Measurements from ENCODE around the gene NRARP.

Gene NRARP

DNA sequence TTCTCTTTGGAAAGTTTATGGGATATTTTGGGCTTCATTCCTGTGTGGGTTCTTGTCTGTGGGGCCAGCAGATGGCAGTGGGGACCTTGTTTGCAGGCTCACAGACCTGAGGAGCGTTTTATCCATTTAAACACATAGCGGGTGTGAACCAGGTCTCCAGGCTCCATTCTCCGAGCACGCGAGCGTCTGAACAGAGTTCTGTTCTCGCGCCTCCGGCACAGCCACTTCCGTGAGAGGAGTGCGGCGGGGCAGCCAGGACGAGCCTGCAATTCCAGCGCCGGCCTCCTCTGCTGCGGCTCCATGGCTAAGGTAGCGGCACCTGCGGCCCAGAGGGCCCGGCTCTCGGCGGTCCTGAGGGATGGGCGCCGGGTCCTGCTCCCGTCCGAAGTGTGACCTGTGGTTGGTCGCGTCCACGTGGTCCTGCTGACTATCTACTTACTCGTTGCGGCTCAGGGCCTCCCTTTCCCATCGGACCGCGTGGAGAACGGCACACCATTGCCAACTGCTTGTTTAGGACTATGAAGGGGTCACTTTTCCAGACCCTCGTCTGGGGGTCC lies 7.3 kb downstream of the NRARP start:
- no peak overlapping the region for H3K4me3 ChIP-seq (ENCODE audit: low read depth, low read length)
- H3K36me3 ChIP-seq (ENCODE audit: control insufficient read depth in 2 of 2, insufficient read depth in 1 of 2, low read length in 2 of 2) = no peaks in the 10 kb centered on the region
- ChIA-PET CTCF (interaction anchor here (0.6 to 1.4 kb wide), 9 partner anchors 12 to 312 kb away, joined by 3 to 5 read pairs (median 3); no protein-coding TSS in a partner anchor), POLR2A (interaction anchor here (1.5 kb wide), 1 partner anchor 10 kb away, joined by 3 read pairs; no protein-coding TSS in a partner anchor)
- peak; percentile 21; the same call in 1 of the 2 replicates for TF ChIP-seq ZNF654 (tag by site-specific recombination; IDR thresholded peaks at IDR 0.05; ENCODE audit: low read depth)
- TF ChIP-seq ZNF837 (tag by site-specific recombination; IDR thresholded peaks at IDR 0.05) = no peak
- peak; percentile 65 for TF ChIP-seq SETDB1 (IDR thresholded peaks at IDR 0.05; ENCODE audit: insufficient read length, low read length)
- H3K9me3 ChIP-seq (ENCODE audit: control insufficient read depth, insufficient read depth, low read depth, low read length) = no peaks in the 10 kb centered on the region
- H3K27ac ChIP-seq (ENCODE audit: extremely low read depth, low read depth, low read length) = no peak overlapping the region
- H3K4me1 ChIP-seq (ENCODE audit: control insufficient read depth, insufficient read depth, low read length) = peaks cover 6% of the 10 kb centered on the region

GRCh38 chr9:137294091-137294680 lies 7.9 kb downstream of the NRARP start:
- H3K36me3 ChIP-seq (ENCODE audit: control insufficient read depth in 2 of 2, insufficient read depth in 1 of 2, low read length in 2 of 2) = no peaks in the 10 kb centered on the region
- H3K9me3 ChIP-seq (ENCODE audit: control insufficient read depth, insufficient read depth, low read depth, low read length) = no peaks in the 10 kb centered on the region
- CTCF ChIA-PET = interaction anchor here (0.9 to 1.4 kb wide), 9 partner anchors 47 to 265 kb away, joined by 3 to 5 read pairs (median 3); no protein-coding TSS in a partner anchor
- POLR2A ChIA-PET = interaction anchor here (0.6 to 2.1 kb wide), 4 partner anchors 8 to 165 kb away, joined by 3 to 8 read pairs (median 6); partner anchors contain the start of genes NRARP and NSMF
- peaks cover 5% of the 10 kb centered on the region for H3K4me1 ChIP-seq (ENCODE audit: control insufficient read depth, insufficient read depth, low read length)
- H3K27ac ChIP-seq (ENCODE audit: extremely low read depth, low read depth, low read length) = no peak overlapping the region
- no peak overlapping the region for H3K4me3 ChIP-seq (ENCODE audit: low read depth, low read length)
- TF ChIP-seq, protein P1, sequence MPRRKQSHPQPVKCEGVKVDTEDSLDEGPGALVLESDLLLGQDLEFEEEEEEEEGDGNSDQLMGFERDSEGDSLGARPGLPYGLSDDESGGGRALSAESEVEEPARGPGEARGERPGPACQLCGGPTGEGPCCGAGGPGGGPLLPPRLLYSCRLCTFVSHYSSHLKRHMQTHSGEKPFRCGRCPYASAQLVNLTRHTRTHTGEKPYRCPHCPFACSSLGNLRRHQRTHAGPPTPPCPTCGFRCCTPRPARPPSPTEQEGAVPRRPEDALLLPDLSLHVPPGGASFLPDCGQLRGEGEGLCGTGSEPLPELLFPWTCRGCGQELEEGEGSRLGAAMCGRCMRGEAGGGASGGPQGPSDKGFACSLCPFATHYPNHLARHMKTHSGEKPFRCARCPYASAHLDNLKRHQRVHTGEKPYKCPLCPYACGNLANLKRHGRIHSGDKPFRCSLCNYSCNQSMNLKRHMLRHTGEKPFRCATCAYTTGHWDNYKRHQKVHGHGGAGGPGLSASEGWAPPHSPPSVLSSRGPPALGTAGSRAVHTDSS (tag by site-specific recombination; IDR thresholded peaks at IDR 0.05) = no peak; the same call in 1 of the 2 replicates
- no peak for TF ChIP-seq SALL2 (tag by site-specific recombination; IDR thresholded peaks at IDR 0.05; ENCODE audit: borderline replicate concordance)
- peak; percentile 13 for TF ChIP-seq ZNF529 (tag by site-specific recombination; IDR thresholded peaks at IDR 0.05; ENCODE audit: insufficient replicate concordance)
- no peak for TF ChIP-seq ZNF837 (tag by site-specific recombination; IDR thresholded peaks at IDR 0.05)
- TF ChIP-seq, protein P2, sequence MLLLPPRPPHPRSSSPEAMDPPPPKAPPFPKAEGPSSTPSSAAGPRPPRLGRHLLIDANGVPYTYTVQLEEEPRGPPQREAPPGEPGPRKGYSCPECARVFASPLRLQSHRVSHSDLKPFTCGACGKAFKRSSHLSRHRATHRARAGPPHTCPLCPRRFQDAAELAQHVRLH (tag by site-specific recombination; IDR thresholded peaks at IDR 0.05) = peak; percentile 87
- TF ChIP-seq ATF2 (tag by site-specific recombination; IDR thresholded peaks at IDR 0.05; ENCODE audit: low read depth) = 0 out of 2 replicates have a peak, but pooled peaks have one; percentile 28
- TF ChIP-seq ZBTB17 (tag by site-specific recombination; IDR thresholded peaks at IDR 0.05) = peak; percentile 53; the same call in 1 of the 2 replicates
- TF ChIP-seq, protein P3, sequence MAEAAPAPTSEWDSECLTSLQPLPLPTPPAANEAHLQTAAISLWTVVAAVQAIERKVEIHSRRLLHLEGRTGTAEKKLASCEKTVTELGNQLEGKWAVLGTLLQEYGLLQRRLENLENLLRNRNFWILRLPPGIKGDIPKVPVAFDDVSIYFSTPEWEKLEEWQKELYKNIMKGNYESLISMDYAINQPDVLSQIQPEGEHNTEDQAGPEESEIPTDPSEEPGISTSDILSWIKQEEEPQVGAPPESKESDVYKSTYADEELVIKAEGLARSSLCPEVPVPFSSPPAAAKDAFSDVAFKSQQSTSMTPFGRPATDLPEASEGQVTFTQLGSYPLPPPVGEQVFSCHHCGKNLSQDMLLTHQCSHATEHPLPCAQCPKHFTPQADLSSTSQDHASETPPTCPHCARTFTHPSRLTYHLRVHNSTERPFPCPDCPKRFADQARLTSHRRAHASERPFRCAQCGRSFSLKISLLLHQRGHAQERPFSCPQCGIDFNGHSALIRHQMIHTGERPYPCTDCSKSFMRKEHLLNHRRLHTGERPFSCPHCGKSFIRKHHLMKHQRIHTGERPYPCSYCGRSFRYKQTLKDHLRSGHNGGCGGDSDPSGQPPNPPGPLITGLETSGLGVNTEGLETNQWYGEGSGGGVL (tag by site-specific recombination; IDR thresholded peaks at IDR 0.05) = 0 out of 2 replicates have a peak, but pooled peaks have one; percentile 27
- TF ChIP-seq KLF8 (tag by site-specific recombination; IDR thresholded peaks at IDR 0.05) = peak; percentile 88
- no peak for TF ChIP-seq ZNF48 (tag by site-specific recombination; IDR thresholded peaks at IDR 0.05)
- peak; percentile 83 for TF ChIP-seq ZNF76 (tag by site-specific recombination; IDR thresholded peaks at IDR 0.05; ENCODE audit: borderline replicate concordance, low read depth)
- TF ChIP-seq ZNF510 (tag by site-specific recombination; IDR thresholded peaks at IDR 0.05; ENCODE audit: insufficient replicate concordance) = peak; percentile 29
- TF ChIP-seq ZNF146 (tag by site-specific recombination; IDR thresholded peaks at IDR 0.05) = no peak
- TF ChIP-seq ZNF692 (tag by site-specific recombination; IDR thresholded peaks at IDR 0.05) = 0 out of 2 replicates have a peak, but pooled peaks have one; percentile 10
- TF ChIP-seq, protein P4, sequence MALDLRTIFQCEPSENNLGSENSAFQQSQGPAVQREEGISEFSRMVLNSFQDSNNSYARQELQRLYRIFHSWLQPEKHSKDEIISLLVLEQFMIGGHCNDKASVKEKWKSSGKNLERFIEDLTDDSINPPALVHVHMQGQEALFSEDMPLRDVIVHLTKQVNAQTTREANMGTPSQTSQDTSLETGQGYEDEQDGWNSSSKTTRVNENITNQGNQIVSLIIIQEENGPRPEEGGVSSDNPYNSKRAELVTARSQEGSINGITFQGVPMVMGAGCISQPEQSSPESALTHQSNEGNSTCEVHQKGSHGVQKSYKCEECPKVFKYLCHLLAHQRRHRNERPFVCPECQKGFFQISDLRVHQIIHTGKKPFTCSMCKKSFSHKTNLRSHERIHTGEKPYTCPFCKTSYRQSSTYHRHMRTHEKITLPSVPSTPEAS (tag by site-specific recombination; IDR thresholded peaks at IDR 0.05) = no peak
- TF ChIP-seq, protein P5, sequence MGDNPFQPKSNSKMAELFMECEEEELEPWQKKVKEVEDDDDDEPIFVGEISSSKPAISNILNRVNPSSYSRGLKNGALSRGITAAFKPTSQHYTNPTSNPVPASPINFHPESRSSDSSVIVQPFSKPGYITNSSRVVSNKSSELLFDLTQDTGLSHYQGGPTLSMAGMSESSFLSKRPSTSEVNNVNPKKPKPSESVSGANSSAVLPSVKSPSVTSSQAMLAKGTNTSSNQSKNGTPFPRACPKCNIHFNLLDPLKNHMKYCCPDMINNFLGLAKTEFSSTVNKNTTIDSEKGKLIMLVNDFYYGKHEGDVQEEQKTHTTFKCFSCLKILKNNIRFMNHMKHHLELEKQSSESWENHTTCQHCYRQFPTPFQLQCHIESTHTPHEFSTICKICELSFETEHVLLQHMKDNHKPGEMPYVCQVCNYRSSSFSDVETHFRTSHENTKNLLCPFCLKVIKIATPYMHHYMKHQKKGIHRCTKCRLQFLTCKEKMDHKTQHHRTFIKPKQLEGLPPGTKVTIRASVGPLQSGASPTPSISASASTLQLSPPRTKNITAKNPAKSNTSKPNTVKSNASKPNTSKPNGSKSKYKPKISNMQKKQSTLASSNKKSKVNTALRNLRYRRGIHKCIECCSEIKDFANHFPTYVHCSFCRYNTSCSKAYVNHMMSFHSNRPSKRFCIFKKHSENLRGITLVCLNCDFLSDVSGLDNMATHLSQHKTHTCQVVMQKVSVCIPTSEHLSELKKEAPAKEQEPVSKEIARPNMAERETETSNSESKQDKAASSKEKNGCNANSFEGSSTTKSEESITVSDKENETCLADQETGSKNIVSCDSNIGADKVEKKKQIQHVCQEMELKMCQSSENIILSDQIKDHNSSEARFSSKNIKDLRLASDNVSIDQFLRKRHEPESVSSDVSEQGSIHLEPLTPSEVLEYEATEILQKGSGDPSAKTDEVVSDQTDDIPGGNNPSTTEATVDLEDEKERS (tag by site-specific recombination; IDR thresholded peaks at IDR 0.05) = peak; percentile 100
- no peak for TF ChIP-seq ZNF791 (tag by site-specific recombination; IDR thresholded peaks at IDR 0.05)
- TF ChIP-seq SP2 (tag by site-specific recombination; IDR thresholded peaks at IDR 0.05) = peak; percentile 69
- TF ChIP-seq FEZF1 (tag by site-specific recombination; IDR thresholded peaks at IDR 0.05) = no peak
